Stomach (tissue), 9 donors: ENCODE data around the gene TMCC1. TPM values are rescaled to one million over a fixed set of nuclear protein-coding genes. Genes with fewer than 3 reads are reported as not detected.

Experiments used
- DNase-seq, 2 donors: peaks; one replicate each; pipeline versions ENCODE4 v3.0.0 to v3.0.0-alpha.2; 2013 to 2019
- H3K27ac ChIP-seq, 5 donors: fragments of 200-600 bp in 4 of 5; sonication (generic) in 4 of 5; one replicate each; pipeline ENCODE4 v1.5.1; 2013 to 2019; ENCODE audit warnings: mild to moderate bottlenecking in 1 of 5, moderate library complexity in 1 of 5
- H3K27me3 ChIP-seq, 3 donors: fragments of 200-600 bp; sonication (generic); one replicate each; pipeline ENCODE4 v1.5.1; 2017 to 2019; ENCODE audit warnings: mixed run types in 1 of 3
- H3K36me3 ChIP-seq, 4 donors: fragments of 200-600 bp; sonication (generic); 1 replicate in 3 of 4; 2 replicates in 1 of 4; pipeline ENCODE4 v1.5.1; 2016 to 2019
- H3K4me1 ChIP-seq, 4 donors: fragments of 200-600 bp; sonication (generic); one replicate each; pipeline ENCODE4 v1.5.1; 2016 to 2019
- H3K4me3 ChIP-seq, 4 donors: fragments of 200-600 bp; sonication (generic) in 3 of 4; one replicate each; pipeline ENCODE4 v1.5.1; 2016 to 2019; ENCODE audit warnings: mild to moderate bottlenecking in 1 of 4
- H3K9me3 ChIP-seq, 4 donors: fragments of 200-600 bp; sonication (generic); one replicate each; pipeline ENCODE4 v1.5.1; 2016 to 2019
- EP300 ChIP-seq: sonication (generic); formaldehyde crosslinking; IDR thresholded peaks from one replicate; pipeline ENCODE4 v1.6.1; 2017; ENCODE audit warnings: antibody characterized with exemption
- POLR2A ChIP-seq, 4 donors: fragments of 450-650 bp; IDR thresholded peaks; one replicate each; pipeline ENCODE4 v1.6.1; 2016; ENCODE audit warnings: antibody characterized with exemption in 4 of 4, control low read depth in 2 of 4, mild to moderate bottlenecking in 1 of 4, moderate library complexity in 1 of 4
- POLR2AphosphoS5 ChIP-seq, 3 donors: sonication (generic); formaldehyde crosslinking; IDR thresholded peaks; one replicate each; pipeline ENCODE4 v1.6.1; 2016; ENCODE audit warnings: antibody characterized with exemption in 3 of 3
- WGBS, 5 donors: extraction: QIAGEN DNeasy Blood & Tissue Kit in 3 of 5; methylation state at CpG; one replicate each; pipeline versions ENCODE4 v1.1.5 to v1.1.7; 2013 to 2018; 5-methylcytosine and 5-hydroxymethylcytosine counted together
- intact Hi-C: fragments of 100-400 bp; cut with DNase I; formaldehyde crosslinking; loops from one replicate; pipeline ENCODE4 v1.15.1; 2023; ENCODE audit warnings: low total_unique reads
- polyA plus RNA-seq, 3 donors: library from polyadenylated mRNA; stranded (reverse); fragments of 200-250 nt; gene quantifications; one replicate each; pipeline ENCODE4 v1.2.3, GENCODE V29; 2013
- total RNA-seq, 5 donors: library from RNA; depleted of rRNA; stranded (reverse); fragments of >200 nt; gene quantifications; one replicate each; pipeline versions ENCODE4 v1.1.0 to v1.2.3, GENCODE V29; 2014 to 2016
- TF ChIP-seq, protein P1 (sequence below), 7 experiments: fragments of 450-650 bp in 4 of 7; fragments of 200-600 bp in 3 of 7; sonication (generic) in 3 of 7; IDR thresholded peaks; one replicate each; pipeline ENCODE4 v1.5.1; 2016 to 2019; ENCODE audit warnings: antibody characterized with exemption in 7 of 7, control low read depth in 2 of 7, mild to moderate bottlenecking in 1 of 7
- donor health status: healthy with polysubstance abuse.
- donor health status: Bipolar disorder and iron deficiency.
- donor health status: healthy.

TMCC1 gene
- total and polyA plus RNA-seq, 8 donors, result 5.0 to 26.6 (median 9.3) TPM

DNA sequence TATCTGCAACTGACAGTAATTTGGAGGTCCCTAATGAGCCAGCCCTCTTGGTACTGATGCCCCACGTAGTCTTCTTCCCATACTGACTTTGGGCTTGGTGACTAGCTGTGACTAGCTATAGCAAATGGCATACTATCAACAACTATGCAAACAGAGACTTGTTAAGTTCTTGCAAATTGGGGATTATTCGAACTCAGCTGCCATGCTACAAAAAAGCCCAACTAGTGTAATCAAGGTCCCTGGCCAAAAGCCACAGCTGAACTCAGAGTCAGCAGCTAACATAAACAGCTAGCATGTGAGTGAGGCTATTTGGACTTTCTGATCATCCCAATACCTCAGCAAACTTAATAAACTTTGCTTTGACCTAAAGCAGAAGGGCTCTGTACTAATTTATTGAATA lies 165.8 kb downstream of the TMCC1 start:
- H3K4me1 ChIP-seq, result peaks cover 0 to 36% (median 7%) of the 10 kb centered on the region in 4 donors
- no peaks in the 10 kb centered on the region for H3K27me3 ChIP-seq
- H3K27ac ChIP-seq, result no peak overlapping the region
- no peaks in the 10 kb centered on the region for H3K36me3 ChIP-seq
- no peak overlapping the region for H3K4me3 ChIP-seq
- no peaks in the 10 kb centered on the region for H3K9me3 ChIP-seq
- DNase-seq, result peak in 1 of 2 donors; percentile 23
- TF ChIP-seq POLR2A (IDR thresholded peaks at IDR 0.05), result no peak
- no peak for TF ChIP-seq EP300
- TF ChIP-seq, protein P1, sequence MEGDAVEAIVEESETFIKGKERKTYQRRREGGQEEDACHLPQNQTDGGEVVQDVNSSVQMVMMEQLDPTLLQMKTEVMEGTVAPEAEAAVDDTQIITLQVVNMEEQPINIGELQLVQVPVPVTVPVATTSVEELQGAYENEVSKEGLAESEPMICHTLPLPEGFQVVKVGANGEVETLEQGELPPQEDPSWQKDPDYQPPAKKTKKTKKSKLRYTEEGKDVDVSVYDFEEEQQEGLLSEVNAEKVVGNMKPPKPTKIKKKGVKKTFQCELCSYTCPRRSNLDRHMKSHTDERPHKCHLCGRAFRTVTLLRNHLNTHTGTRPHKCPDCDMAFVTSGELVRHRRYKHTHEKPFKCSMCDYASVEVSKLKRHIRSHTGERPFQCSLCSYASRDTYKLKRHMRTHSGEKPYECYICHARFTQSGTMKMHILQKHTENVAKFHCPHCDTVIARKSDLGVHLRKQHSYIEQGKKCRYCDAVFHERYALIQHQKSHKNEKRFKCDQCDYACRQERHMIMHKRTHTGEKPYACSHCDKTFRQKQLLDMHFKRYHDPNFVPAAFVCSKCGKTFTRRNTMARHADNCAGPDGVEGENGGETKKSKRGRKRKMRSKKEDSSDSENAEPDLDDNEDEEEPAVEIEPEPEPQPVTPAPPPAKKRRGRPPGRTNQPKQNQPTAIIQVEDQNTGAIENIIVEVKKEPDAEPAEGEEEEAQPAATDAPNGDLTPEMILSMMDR (IDR thresholded peaks at IDR 0.05), result no peak
- no peak for TF ChIP-seq POLR2AphosphoS5 (IDR thresholded peaks at IDR 0.05)
- intact Hi-C loops, result no loop called here
- WGBS, 5 donors, result 58 to 67% (median 63%) methylated on average over 2 of the region's 2 CpGs

DNA sequence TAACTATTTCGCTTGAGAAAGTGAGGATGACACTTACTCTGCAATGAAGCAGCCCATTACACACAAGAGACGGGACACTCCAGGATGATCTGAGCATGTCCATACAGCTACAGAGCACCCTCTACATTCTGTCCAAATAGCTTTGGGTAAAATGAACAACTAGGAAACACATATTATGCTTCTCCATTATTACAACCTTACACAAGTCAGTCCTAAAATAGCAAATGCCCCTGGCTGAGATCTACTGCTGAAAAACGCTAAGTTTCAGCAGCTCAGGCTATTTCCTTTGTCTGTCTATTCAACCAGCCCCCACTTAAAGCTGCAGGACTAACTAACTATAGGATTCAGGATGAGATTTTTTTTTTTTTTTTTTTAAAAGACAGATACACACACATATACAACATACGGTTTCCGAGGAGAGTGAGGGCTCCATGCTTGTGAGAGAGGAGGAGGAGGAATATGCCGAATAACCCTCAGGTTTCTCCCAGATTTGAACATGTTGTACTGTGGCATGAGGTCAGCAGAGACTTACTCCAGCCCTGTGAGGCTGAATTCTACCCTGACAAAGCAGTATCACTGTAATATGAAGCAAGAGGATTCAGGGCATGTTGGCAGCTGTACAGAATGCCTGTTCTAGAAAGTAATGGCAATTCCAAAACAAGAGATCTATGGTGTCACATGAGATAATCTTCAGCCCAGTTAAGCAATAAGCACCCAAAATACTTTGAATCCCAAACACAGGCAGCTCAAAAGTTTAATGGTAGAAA lies 169.8 kb downstream of the TMCC1 start:
- no peak overlapping the region for H3K4me3 ChIP-seq
- intact Hi-C loops, result no loop called here
- TF ChIP-seq, protein P1 (IDR thresholded peaks at IDR 0.05), result no peak
- peak in 2 of 3 donors; percentile 24 to 58 for TF ChIP-seq POLR2AphosphoS5 (IDR thresholded peaks at IDR 0.05)
- no peak for TF ChIP-seq EP300

DNA sequence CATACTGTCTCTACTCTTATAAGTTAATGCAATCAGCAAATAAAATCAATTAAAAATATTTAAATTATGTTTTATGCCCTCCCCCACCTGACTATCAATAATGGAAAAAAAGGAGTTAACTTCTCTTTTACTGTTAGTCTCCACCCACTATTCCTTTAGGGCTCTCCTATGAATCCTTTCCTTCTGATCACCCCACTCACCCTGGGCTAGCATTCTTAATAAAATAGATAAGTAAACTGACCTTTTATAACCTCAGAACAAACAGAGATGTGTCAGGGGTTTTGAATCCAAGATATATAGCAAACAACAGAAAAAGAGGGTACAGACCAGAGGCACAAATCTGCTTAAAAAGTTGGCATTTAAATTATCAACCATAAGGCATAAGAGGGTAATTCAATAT lies 171.0 kb downstream of the TMCC1 start:
- DNase-seq, result no peak
- intact Hi-C loops, result no loop called here

More for the DNA sequence above, 169.8 kb downstream of the TMCC1 start:
- H3K9me3 ChIP-seq, result no peaks in the 10 kb centered on the region
- WGBS, 5 donors, result 70 to 82% (median 78%) methylated on average over 6 of the region's 6 CpGs
- H3K27ac ChIP-seq, result peak overlapping the region in 4 of 5 donors; percentile 17 to 55 (median 36)
- H3K36me3 ChIP-seq, result no peaks in the 10 kb centered on the region
- DNase-seq, result peak in 1 of 2 donors; percentile 44
- H3K27me3 ChIP-seq, result no peaks in the 10 kb centered on the region
- peaks cover 0 to 28% (median 8%) of the 10 kb centered on the region in 4 donors for H3K4me1 ChIP-seq

DNA sequence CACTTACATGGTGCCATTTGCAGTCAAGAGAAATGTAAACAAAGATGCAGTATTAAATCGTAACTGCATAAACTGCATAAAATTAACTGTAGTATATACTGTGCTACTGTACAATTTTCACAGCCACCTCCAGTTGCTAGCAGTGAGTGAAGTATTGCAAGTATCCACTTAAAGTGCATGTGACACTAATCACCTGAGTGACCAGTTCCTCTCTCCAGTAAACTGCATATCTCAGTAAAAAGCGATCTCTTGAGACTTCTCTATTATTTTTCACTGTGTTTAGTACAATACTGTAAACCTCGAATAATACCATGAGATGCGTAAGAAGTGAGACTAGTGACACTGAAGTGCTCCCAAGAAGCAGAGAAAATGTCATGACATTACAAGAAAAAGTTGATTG lies 175.3 kb downstream of the TMCC1 start:
- Histone ChIP-seq H3K27me3 (no peaks in the 10 kb centered on the region), H3K9me3 (no peaks in the 10 kb centered on the region), H3K36me3 (no peaks in the 10 kb centered on the region), H3K4me3 (no peak overlapping the region), H3K27ac (no peak overlapping the region), H3K4me1 (peaks cover 0 to 14% (median 7%) of the 10 kb centered on the region in 4 donors)
- no peak for DNase-seq
- WGBS, 5 donors, result 71 to 80% (median 72%) methylated on average over 4 of the region's 4 CpGs
- TF ChIP-seq POLR2AphosphoS5 (IDR thresholded peaks at IDR 0.05) (no peak), POLR2A (IDR thresholded peaks at IDR 0.05) (no peak), EP300 (no peak)
- TF ChIP-seq, protein P1 (IDR thresholded peaks at IDR 0.05), result no peak
- intact Hi-C loops, result no loop called here

More for the DNA sequence above, 171.0 kb downstream of the TMCC1 start:
- Histone ChIP-seq H3K36me3 (no peaks in the 10 kb centered on the region), H3K27ac (no peak overlapping the region), H3K4me1 (peaks cover 0 to 19% (median 6%) of the 10 kb centered on the region in 4 donors), H3K4me3 (no peak overlapping the region), H3K27me3 (no peaks in the 10 kb centered on the region), H3K9me3 (no peaks in the 10 kb centered on the region)
- no peak for TF ChIP-seq POLR2AphosphoS5 (IDR thresholded peaks at IDR 0.05)
- TF ChIP-seq, protein P1 (IDR thresholded peaks at IDR 0.05), result no peak
- TF ChIP-seq POLR2A (IDR thresholded peaks at IDR 0.05), result no peak
- no peak for TF ChIP-seq EP300
